ENCODE measurements around the gene SLC22A15.
A peak's percentile ranks its signal among the peaks of the same experiment; 100 is the strongest.

Gene SLC22A15

DNA sequence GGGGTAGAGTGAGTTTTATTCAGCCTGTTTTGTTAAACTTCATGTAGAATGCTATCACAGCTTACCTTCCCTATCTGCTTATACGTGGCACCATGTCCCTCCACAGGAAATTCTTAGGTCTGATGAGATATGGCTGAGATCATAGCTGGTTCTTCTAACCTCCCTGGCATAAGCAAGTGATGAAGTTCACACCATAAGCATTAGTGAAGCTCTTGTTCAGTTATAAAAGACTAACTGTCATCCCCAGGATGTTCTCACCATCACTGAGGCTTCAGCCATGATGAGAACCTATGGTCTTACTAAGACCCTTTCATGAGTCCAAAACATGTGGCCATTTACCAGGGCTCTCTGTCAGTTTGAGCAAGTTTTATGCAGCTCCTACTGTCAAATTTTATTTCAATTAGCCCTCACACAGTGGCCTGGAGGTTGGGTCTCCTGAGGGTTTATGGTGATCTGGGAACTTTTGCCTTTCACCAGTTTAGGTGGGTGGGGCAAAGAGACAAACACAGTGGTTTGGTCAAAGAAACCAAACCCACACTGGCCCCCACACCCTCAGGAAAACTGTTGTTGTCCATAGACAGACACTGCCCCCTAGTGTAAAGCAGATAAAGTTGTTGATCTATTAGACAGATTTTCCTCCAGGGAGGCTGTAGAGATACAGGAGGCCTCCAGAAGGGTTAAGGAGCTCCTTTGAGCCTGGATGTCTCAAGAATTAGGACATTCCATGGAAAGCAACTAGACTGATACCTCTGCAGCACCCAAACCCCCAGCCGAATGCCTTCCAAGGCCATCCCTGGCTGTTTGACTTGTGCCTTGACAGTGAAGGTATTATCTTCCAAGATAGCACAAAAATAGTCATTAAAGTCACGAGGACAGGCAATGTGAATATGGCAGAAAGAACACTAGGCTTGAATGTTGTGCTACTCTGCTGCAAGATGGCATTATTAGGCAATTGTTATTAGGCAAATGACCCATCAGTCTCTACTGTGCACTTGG, 5.0 kb downstream of the SLC22A15 start:
- peak; percentile 63 for DNase-seq (ENCODE audit: low read depth)
- no peak overlapping the region for H3K4me3 ChIP-seq (ENCODE audit: low read depth, low read length)
- TF ChIP-seq, protein P1, sequence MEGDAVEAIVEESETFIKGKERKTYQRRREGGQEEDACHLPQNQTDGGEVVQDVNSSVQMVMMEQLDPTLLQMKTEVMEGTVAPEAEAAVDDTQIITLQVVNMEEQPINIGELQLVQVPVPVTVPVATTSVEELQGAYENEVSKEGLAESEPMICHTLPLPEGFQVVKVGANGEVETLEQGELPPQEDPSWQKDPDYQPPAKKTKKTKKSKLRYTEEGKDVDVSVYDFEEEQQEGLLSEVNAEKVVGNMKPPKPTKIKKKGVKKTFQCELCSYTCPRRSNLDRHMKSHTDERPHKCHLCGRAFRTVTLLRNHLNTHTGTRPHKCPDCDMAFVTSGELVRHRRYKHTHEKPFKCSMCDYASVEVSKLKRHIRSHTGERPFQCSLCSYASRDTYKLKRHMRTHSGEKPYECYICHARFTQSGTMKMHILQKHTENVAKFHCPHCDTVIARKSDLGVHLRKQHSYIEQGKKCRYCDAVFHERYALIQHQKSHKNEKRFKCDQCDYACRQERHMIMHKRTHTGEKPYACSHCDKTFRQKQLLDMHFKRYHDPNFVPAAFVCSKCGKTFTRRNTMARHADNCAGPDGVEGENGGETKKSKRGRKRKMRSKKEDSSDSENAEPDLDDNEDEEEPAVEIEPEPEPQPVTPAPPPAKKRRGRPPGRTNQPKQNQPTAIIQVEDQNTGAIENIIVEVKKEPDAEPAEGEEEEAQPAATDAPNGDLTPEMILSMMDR (conservative IDR thresholded peaks at IDR 0.05; ENCODE audit: low read depth, low read length), result peak; percentile 78

- no peak for DNase-seq (ENCODE audit: low read depth)
- H3K4me3 ChIP-seq (ENCODE audit: low read depth, low read length), result no peak overlapping the region
- TF ChIP-seq, protein P1 (conservative IDR thresholded peaks at IDR 0.05; ENCODE audit: low read depth, low read length), result no peak
Observed at GRCh38 chr1:115982400-115982799, 6.1 kb downstream of the SLC22A15 start.

DNA sequence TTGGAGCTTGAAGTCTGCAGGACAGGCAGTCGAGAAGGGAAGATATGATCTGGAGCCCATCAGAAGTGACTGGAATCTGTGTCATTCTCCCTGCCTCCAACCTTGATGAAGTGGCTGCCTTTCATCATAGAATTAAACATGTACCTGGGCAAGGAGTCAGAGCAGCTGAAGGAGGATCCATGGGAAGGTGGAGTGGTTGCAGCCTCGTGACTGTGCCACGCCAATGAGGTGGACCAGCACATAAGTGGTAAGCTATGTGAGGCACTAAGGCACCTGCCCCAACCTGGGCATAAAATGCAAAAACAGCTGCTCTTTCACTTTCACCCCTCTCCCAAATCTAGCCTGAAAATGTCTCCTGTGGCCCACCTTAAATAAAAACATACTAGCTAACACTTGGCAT, 7.3 kb downstream of the SLC22A15 start:
- TF ChIP-seq, protein P1 (conservative IDR thresholded peaks at IDR 0.05; ENCODE audit: low read depth, low read length), result no peak
- DNase-seq (ENCODE audit: low read depth), result no peak
- H3K4me3 ChIP-seq (ENCODE audit: low read depth, low read length), result no peak overlapping the region

DNA sequence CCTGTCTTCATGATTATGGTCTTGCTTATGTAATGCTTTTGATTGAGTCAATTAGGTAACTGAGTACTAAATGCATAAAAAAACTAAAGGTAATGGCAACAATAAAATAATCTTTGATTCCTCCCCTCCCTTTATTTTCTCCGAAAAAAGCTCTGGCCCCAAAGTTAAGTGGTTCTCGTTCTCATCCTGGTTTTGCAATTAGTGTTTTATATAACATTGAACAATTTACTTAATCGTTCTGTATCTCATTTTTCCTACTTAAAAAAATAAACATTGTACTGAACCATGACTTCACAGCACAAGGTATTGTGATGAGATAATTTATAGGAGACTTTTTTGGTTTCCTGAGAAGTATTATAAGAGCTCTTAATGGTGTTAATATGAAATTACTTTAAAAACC, 11.3 kb downstream of the SLC22A15 start:
- TF ChIP-seq, protein P1 (conservative IDR thresholded peaks at IDR 0.05; ENCODE audit: low read depth, low read length), result no peak
- DNase-seq (ENCODE audit: low read depth), result no peak
- no peak overlapping the region for H3K4me3 ChIP-seq (ENCODE audit: low read depth, low read length)

GRCh38 chr1:115988953-115989352, 12.6 kb downstream of the SLC22A15 start:
- H3K4me3 ChIP-seq (ENCODE audit: low read depth, low read length), result no peak overlapping the region
- TF ChIP-seq, protein P1 (conservative IDR thresholded peaks at IDR 0.05; ENCODE audit: low read depth, low read length), result no peak

DNA sequence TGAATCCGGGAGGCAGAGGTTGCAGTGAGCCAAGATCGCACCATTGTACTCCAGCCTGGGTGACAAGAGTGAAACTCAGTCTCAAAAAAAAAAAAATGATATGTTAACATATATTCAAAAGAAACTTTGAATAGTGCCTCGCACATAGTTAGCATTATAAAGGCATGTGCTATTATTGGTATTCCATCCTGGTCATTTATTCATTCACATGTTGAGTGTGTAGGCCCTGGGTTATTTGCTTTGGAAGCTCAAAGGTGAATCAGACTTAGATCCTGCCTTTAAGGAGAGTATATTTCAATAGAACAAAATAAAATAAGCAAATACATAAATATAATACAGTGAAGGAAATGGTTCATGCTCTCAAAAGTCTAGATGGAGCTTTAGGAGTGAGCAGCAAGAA, 13.4 kb downstream of the SLC22A15 start:
- no peak overlapping the region for H3K4me3 ChIP-seq (ENCODE audit: low read depth, low read length)
- TF ChIP-seq, protein P1 (conservative IDR thresholded peaks at IDR 0.05; ENCODE audit: low read depth, low read length), result no peak
- DNase-seq (ENCODE audit: low read depth), result no peak

More at GRCh38 chr1:115988953-115989352, 12.6 kb downstream of the SLC22A15 start:
- DNase-seq (ENCODE audit: low read depth), result no peak

Data from choroid plexus epithelial cell (primary cell).